ENCODE results near the gene SPPL2B.
A peak's percentile ranks its signal among the peaks of the same experiment; 100 is the strongest.

SPPL2B gene

DNA sequence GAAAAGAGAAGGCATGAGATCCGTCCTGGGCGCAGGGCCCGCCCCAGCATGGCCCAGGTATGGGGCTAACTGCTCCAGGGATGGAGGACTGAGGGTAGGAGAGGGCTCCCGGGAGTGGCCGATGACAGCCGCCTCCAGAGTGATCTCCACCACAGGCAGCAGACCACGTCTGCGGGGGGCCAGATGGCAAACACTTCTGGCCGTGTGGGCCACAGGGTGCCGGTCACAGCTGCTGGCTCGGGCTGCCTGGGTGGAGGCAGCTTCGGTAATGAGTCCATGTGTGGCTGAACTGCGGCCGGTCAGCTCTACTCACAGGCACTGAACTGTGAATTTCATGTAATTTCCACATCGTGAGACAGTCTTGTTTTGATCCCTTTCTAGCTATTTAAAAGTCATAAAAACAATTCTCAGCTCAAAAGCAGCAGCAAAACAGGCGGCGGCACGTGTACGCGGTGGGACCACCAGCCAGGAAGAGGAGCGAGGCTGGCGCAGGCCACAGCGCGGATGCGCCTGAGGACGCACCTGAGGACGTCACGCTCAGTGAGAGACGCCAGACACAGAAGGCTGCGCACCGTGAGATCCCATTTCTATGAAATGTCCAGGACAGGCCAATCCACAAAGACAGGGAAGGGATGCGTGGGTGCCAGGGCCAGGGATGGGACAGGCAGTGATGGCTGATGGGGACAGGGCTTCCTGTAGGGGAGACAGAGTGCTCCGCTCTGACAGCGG is 4.1 kb upstream of the SPPL2B start:
- DNase-seq: no peak

GRCh38 chr19:2325281-2326046 is 3.0 kb upstream of the SPPL2B start:
- no peak for DNase-seq

GRCh38 chr19:2326699-2327360 is 1.7 kb upstream of the SPPL2B start:
- no peak for DNase-seq

DNA sequence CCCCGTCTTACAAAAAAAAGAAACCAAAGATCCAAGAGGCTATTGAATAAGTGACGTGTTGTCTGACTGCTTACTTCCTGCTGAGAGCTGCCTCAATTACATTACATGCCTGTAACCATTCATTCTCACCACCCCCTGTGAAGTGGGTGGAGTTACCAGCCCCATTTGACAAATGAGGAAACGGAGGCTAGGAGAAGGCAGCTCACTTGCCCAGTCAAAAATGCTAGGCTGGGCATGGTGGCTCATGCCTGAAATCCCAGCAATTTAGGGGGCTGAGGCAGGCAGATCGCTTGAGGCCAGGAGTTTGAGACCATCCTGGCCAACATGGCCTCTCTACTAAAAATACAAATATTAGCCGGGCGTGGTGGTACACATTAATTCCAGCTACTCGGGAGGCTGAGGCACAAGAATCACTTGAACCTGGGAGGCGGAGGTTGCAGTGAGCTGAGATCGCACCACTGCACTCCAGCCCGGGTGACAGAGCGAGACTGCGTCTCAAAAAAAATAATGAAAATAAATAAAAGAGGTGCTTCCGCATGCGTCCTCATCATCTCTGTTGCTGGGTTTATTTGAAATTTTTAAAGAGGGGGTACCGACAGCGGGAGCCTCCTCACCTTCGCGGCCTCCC is 597 bp upstream of the SPPL2B start:
- peak; percentile 40 for DNase-seq

GRCh38 chr19:2329149-2329478 is 630 bp downstream of the SPPL2B start:
- no peak for DNase-seq

GRCh38 chr19:2329501-2329916 is 1.0 kb downstream of the SPPL2B start:
- no peak for DNase-seq

GRCh38 chr19:2330255-2330631 is 1.8 kb downstream of the SPPL2B start:
- DNase-seq: no peak

GRCh38 chr19:2330632-2331284 is 2.3 kb downstream of the SPPL2B start:
- no peak for DNase-seq

GRCh38 chr19:2331601-2332246 is 3.2 kb downstream of the SPPL2B start:
- DNase-seq: no peak

DNA sequence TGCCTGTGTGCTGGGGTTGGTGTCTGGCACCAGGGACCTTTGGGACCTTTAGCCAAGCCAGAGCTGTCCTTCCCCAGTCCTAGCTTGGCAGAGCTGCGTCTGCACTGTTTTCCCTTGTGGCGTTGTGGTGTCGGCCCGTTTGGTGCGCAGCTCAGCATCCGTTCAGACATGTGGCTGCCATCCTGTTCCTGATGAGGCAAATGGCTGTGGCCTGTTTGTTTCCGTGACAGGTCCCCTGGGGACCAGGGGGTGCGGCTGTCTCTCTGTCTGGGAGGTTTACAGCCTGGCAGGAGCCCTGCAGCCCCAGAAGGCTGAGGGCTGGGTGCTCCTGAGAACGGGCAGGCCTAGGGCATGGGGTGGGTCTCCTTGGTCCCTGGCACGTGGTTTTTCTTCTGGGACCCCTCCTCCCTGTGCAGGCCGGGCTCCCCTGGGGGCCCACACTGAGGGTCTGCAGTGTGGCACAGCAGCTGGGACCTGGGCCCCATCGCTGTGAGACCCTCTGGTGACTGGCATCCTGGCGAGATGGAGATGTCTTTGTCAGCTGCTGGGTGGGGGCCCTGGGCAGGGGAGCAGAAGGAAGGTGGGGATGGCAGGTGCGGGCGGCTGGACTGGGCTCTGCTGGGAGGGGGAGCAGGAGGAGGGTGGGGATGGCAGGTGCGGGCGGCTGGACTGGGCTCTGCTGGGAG is 4.0 kb downstream of the SPPL2B start:
- DNase-seq: peak; percentile 24

GRCh38 chr19:2333027-2333806 is 4.7 kb downstream of the SPPL2B start:
- DNase-seq: no peak

DNA sequence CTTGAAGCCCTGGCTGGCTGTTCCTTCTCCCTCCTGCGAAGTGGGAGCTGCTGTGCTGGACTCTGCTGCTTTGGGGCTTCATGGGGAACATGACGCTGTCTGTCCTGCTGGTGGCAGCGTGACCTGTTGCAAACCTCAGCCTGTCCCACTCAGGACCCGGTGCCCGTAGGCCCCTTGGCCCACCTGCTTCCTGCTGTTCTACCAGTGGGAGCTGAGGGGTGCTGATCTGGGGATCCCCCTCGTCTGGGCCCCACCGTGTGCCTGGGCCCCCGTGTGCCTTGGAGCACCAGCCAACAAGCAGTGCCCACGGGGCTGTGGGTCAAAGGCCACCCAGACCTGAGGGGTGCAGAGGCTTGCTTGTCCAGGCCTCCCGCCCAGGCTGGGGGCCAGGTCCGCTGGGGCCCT is 5.3 kb downstream of the SPPL2B start:
- DNase-seq: no peak

GRCh38 chr19:2334426-2334825 is 5.9 kb downstream of the SPPL2B start:
- DNase-seq: no peak

GRCh38 chr19:2334986-2335846 is 6.7 kb downstream of the SPPL2B start:
- DNase-seq: no peak

- DNase-seq: no peak
Measured at GRCh38 chr19:2335848-2336247, 7.4 kb downstream of the SPPL2B start.

GRCh38 chr19:2336528-2337328 is 8.2 kb downstream of the SPPL2B start:
- no peak for DNase-seq

GRCh38 chr19:2337329-2337707 is 8.8 kb downstream of the SPPL2B start:
- no peak for DNase-seq

- no peak for DNase-seq
Measured at GRCh38 chr19:2338055-2338615, 9.7 kb downstream of the SPPL2B start.

All from effector CD4-positive, alpha-beta T cell (primary cell).